Neutrophil (primary cell): ENCODE results near the gene MRM3.
"Not testable (repeated sequence)": the region's sequence is repeated elsewhere in the genome, so short reads cannot be mapped to it uniquely, and the experiment has no call there.

ENCODE experiments used
- H3K27ac ChIP-seq: fragments of 200-600 bp; sonication (generic); 2 replicates; pipeline ENCODE4 v1.5.1; 2016; ENCODE audit warnings: mild to moderate bottlenecking, moderate library complexity
- H3K27me3 ChIP-seq: fragments of 200-600 bp; sonication (generic); 2 replicates; pipeline ENCODE4 v1.6.0; 2016; ENCODE audit warnings: mild to moderate bottlenecking
- H3K36me3 ChIP-seq: fragments of 200-600 bp; sonication (generic); 2 replicates; pipeline ENCODE4 v1.5.1; 2017
- H3K4me1 ChIP-seq, 2 experiments: fragments of 200-600 bp in 1 of 2; sonication (generic) in 1 of 2; 1 replicate in 1 of 2; 2 replicates in 1 of 2; pipeline versions ENCODE4 v1.5.1 to v1.6.1; 2013 to 2016; ENCODE audit warnings: low read depth in 1 of 2, low read length in 1 of 2, mild to moderate bottlenecking in 1 of 2, moderate library complexity in 1 of 2; ENCODE audit not compliant: control insufficient read depth in 1 of 2, insufficient read depth in 1 of 2
- H3K4me3 ChIP-seq, 2 experiments: fragments of 200-600 bp in 1 of 2; sonication (generic) in 1 of 2; 1 replicate in 1 of 2; 2 replicates in 1 of 2; pipeline ENCODE4 v1.5.1; 2013 to 2016; ENCODE audit warnings: low read depth in 1 of 2, low read length in 1 of 2, mild to moderate bottlenecking in 1 of 2, moderate library complexity in 1 of 2
- H3K9me3 ChIP-seq: fragments of 200-600 bp; sonication (generic); 2 replicates; pipeline ENCODE4 v1.5.1; 2016
- CTCF ChIP-seq: fragments of 200-600 bp; sonication (generic); IDR thresholded peaks from 2 replicates; pipeline ENCODE4 v1.5.1; 2016; ENCODE audit warnings: antibody characterized with exemption

MRM3 gene

GRCh38 chr17:752620-753219 lies 29.4 kb upstream of the MRM3 start:
- TF ChIP-seq CTCF: no peak
- Histone ChIP-seq H3K4me3 (peak overlapping the region; percentile 77 to 94), H3K4me1 (peaks cover 19 to 21% of the 10 kb centered on the region in 2 experiments), H3K36me3 (peaks cover 3% of the 10 kb centered on the region), H3K9me3 (no peaks in the 10 kb centered on the region), H3K27me3 (no peaks in the 10 kb centered on the region), H3K27ac (peak overlapping the region; percentile 82)

- no peak overlapping the region for H3K27ac ChIP-seq
- no peak overlapping the region for H3K4me3 ChIP-seq
- peaks cover 19 to 21% of the 10 kb centered on the region in 2 experiments for H3K4me1 ChIP-seq
- H3K27me3 ChIP-seq: no peaks in the 10 kb centered on the region
- no peaks in the 10 kb centered on the region for H3K36me3 ChIP-seq
- H3K9me3 ChIP-seq: no peaks in the 10 kb centered on the region
- no peak for TF ChIP-seq CTCF
These were observed 28.7 kb upstream of the MRM3 start for GRCh38 chr17:753418-753817.

GRCh38 chr17:755319-755961 lies 26.7 kb upstream of the MRM3 start:
- not testable (repeated sequence) for H3K27ac ChIP-seq, H3K36me3 ChIP-seq, H3K4me3 ChIP-seq, H3K27me3 ChIP-seq, H3K9me3 ChIP-seq
- peaks cover 19 to 21% of the 10 kb centered on the region in 2 experiments for H3K4me1 ChIP-seq

GRCh38 chr17:756010-756567 lies 26.1 kb upstream of the MRM3 start:
- H3K4me1 ChIP-seq: peaks cover 13 to 16% of the 10 kb centered on the region in 2 experiments
- not testable (repeated sequence) for H3K9me3 ChIP-seq, H3K4me3 ChIP-seq, H3K27me3 ChIP-seq, H3K36me3 ChIP-seq, H3K27ac ChIP-seq

GRCh38 chr17:759964-760363 lies 22.2 kb upstream of the MRM3 start:
- Histone ChIP-seq H3K9me3 (no peaks in the 10 kb centered on the region), H3K27ac (no peak overlapping the region), H3K36me3 (peaks cover 24% of the 10 kb centered on the region), H3K4me3 (no peak overlapping the region), H3K27me3 (no peaks in the 10 kb centered on the region), H3K4me1 (no peaks in the 10 kb centered on the region)
- TF ChIP-seq CTCF: no peak

- Histone ChIP-seq H3K4me1 (no peaks in the 10 kb centered on the region), H3K27me3 (no peaks in the 10 kb centered on the region), H3K27ac (no peak overlapping the region), H3K4me3 (no peak overlapping the region), H3K9me3 (no peaks in the 10 kb centered on the region), H3K36me3 (peaks cover 28% of the 10 kb centered on the region)
- no peak for TF ChIP-seq CTCF
These were observed 21.8 kb upstream of the MRM3 start for GRCh38 chr17:760371-760770.
